ENCODE results near the gene CORO1C. TPM values are rescaled to one million over a fixed set of nuclear protein-coding genes. Genes with fewer than 3 reads are reported as not detected.

Gene CORO1C
- polyA plus RNA-seq, 1 experiment, result 532 TPM

- CTCF ChIA-PET, result interaction anchor here (1.0 to 1.2 kb wide), 3 partner anchors 8 to 60 kb away, joined by 3 to 7 read pairs (median 3); no protein-coding TSS in a partner anchor
- TF ChIP-seq, protein P1, sequence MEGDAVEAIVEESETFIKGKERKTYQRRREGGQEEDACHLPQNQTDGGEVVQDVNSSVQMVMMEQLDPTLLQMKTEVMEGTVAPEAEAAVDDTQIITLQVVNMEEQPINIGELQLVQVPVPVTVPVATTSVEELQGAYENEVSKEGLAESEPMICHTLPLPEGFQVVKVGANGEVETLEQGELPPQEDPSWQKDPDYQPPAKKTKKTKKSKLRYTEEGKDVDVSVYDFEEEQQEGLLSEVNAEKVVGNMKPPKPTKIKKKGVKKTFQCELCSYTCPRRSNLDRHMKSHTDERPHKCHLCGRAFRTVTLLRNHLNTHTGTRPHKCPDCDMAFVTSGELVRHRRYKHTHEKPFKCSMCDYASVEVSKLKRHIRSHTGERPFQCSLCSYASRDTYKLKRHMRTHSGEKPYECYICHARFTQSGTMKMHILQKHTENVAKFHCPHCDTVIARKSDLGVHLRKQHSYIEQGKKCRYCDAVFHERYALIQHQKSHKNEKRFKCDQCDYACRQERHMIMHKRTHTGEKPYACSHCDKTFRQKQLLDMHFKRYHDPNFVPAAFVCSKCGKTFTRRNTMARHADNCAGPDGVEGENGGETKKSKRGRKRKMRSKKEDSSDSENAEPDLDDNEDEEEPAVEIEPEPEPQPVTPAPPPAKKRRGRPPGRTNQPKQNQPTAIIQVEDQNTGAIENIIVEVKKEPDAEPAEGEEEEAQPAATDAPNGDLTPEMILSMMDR (IDR thresholded peaks at IDR 0.05; ENCODE audit: insufficient read depth, low read depth, low read length), result no peak
- H3K4me3 ChIP-seq (ENCODE audit: low read depth, low read length), result no peak overlapping the region
- POLR2A ChIA-PET, result no interaction called here
- H3K36me3 ChIP-seq (ENCODE audit: control insufficient read depth, insufficient read depth, low read length), result no peaks in the 10 kb centered on the region
- H3K27me3 ChIP-seq (ENCODE audit: control insufficient read depth, insufficient read depth, low read length), result no peaks in the 10 kb centered on the region
- no peak for DNase-seq (ENCODE audit: low read depth)
These were observed 6.5 kb downstream of the CORO1C start for GRCh38 chr12:108724890-108725151.

GRCh38 chr12:108724054-108724889 is 7.0 kb downstream of the CORO1C start:
- ChIA-PET CTCF (interaction anchor here (1.0 to 1.2 kb wide), 2 partner anchors 8 to 58 kb away, joined by 3 read pairs; no protein-coding TSS in a partner anchor), POLR2A (no interaction called here)
- Histone ChIP-seq H3K36me3 (ENCODE audit: control insufficient read depth, insufficient read depth, low read length) (no peaks in the 10 kb centered on the region), H3K4me3 (ENCODE audit: low read depth, low read length) (no peak overlapping the region), H3K27me3 (ENCODE audit: control insufficient read depth, insufficient read depth, low read length) (no peaks in the 10 kb centered on the region)
- TF ChIP-seq, protein P1 (IDR thresholded peaks at IDR 0.05; ENCODE audit: insufficient read depth, low read depth, low read length), result no peak
- DNase-seq (ENCODE audit: low read depth), result no peak

DNA sequence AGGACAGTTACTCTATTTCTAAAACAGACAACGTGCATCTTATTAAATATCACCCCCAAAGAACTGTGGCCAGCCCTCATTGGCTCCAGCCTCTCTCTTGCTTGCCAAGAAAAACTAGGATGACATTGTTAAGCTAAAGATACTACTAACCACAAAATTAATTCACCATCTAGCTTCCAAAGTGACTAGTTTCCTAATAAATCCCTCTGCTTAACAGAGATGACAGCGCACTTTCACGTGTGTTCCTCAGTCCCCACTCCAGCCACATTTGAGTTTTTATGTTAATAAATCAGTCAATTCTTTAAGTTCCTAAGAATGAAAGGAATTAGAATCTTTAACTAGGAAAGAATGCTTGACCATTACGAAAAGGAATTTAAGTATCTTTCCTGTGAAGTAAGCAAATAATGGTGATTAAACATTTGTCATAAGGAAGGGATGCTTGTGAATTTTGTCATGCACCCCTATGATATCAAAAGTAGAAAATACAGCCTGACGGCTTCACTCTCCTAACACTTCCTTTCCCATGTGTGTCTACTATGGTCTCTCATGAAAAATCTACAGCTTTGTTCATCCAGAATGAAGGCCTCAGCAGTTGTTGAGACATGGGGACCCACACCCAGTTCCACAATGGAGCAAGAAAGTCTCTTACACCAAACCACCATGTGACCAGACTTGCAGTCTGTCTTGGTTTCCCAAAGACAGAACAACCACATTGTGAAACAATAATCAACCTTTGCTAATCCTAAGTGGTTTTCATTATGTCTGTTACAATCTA is 8.1 kb downstream of the CORO1C start:
- CTCF ChIA-PET, result interaction anchor here (1.2 kb wide), 1 partner anchor 9 kb away, joined by 3 read pairs; no protein-coding TSS in a partner anchor
- POLR2A ChIA-PET, result interaction anchor here (1.0 kb wide), 1 partner anchor 32 kb away, joined by 3 read pairs; no protein-coding TSS in a partner anchor

DNA sequence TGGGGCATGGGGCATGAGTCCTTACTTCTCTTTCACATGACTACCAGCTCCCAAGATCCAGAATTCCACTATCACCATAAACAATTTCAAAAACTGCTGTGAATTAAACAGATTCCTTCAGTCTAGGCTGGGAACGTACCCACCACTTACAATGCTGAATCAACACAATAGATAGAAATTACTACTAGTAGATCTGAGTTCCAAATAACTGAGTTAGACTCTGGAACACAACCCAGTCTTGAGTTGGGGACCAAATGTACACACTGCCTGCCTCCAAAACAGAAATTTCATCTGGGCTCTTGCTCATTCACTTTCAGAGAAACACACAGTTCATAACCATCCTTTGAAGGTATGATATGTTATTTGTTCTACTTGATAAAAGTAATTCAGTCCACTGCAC is 8.9 kb downstream of the CORO1C start:
- ChIA-PET POLR2A (interaction anchor here (1.0 kb wide), 1 partner anchor 32 kb away, joined by 3 read pairs; no protein-coding TSS in a partner anchor), CTCF (interaction anchor here (1.3 kb wide), 1 partner anchor 58 kb away, joined by 6 read pairs; no protein-coding TSS in a partner anchor)
- no peaks in the 10 kb centered on the region for H3K27me3 ChIP-seq (ENCODE audit: control insufficient read depth, insufficient read depth, low read length)
- TF ChIP-seq, protein P1 (IDR thresholded peaks at IDR 0.05; ENCODE audit: insufficient read depth, low read depth, low read length), result no peak
- no peak overlapping the region for H3K4me3 ChIP-seq (ENCODE audit: low read depth, low read length)
- H3K36me3 ChIP-seq (ENCODE audit: control insufficient read depth, insufficient read depth, low read length), result no peaks in the 10 kb centered on the region
- no peak for DNase-seq (ENCODE audit: low read depth)

More for the DNA sequence above, 8.1 kb downstream of the CORO1C start:
- Histone ChIP-seq H3K4me3 (ENCODE audit: low read depth, low read length) (no peak overlapping the region), H3K36me3 (ENCODE audit: control insufficient read depth, insufficient read depth, low read length) (no peaks in the 10 kb centered on the region), H3K27me3 (ENCODE audit: control insufficient read depth, insufficient read depth, low read length) (no peaks in the 10 kb centered on the region)
- DNase-seq (ENCODE audit: low read depth), result peak; percentile 99
- TF ChIP-seq, protein P1 (IDR thresholded peaks at IDR 0.05; ENCODE audit: insufficient read depth, low read depth, low read length), result no peak

GRCh38 chr12:108721824-108722223 is 9.5 kb downstream of the CORO1C start:
- CTCF ChIA-PET, result interaction anchor here (1.3 kb wide), 1 partner anchor 57 kb away, joined by 6 read pairs; no protein-coding TSS in a partner anchor
- no peaks in the 10 kb centered on the region for H3K36me3 ChIP-seq (ENCODE audit: control insufficient read depth, insufficient read depth, low read length)
- POLR2A ChIA-PET, result interaction anchor here (0.5 to 0.6 kb wide), 2 partner anchors 37 to 182 kb away, joined by 3 read pairs; no protein-coding TSS in a partner anchor
- no peak for DNase-seq (ENCODE audit: low read depth)
- H3K4me3 ChIP-seq (ENCODE audit: low read depth, low read length), result no peak overlapping the region
- no peaks in the 10 kb centered on the region for H3K27me3 ChIP-seq (ENCODE audit: control insufficient read depth, insufficient read depth, low read length)
- TF ChIP-seq, protein P1 (IDR thresholded peaks at IDR 0.05; ENCODE audit: insufficient read depth, low read depth, low read length), result no peak

All from BJ (cell line).